HEK293 (cell line): Measurements from ENCODE around the gene KRTAP20-2.

ENCODE experiments used
- CTCF ChIA-PET: fragments of 350-600 bp; formaldehyde crosslinking; extraction: SDS; loops from one replicate; lab custom pipeline; 2021; ENCODE audit warnings: antibody characterized with exemption; lab: Yijun Ruan, JAX
- POLR2A ChIA-PET: fragments of 300-600 bp; formaldehyde crosslinking; extraction: SDS; loops from one replicate; lab custom pipeline; 2020; ENCODE audit warnings: antibody characterized with exemption, inconsistent platforms; lab: Yijun Ruan, JAX
- H3K27ac ChIP-seq: fragments of 200-500 bp; sonication (Bioruptor generic); 2 replicates; pipeline ENCODE4 v1.5.1; 2014; ENCODE audit warnings: low read depth, low read length, control low read depth, inconsistent platforms; ENCODE audit errors: extremely low read depth
- H3K36me3 ChIP-seq, 2 experiments: fragments of 200-500 bp in 1 of 2; sonication (Bioruptor generic) in 1 of 2; 1 replicate in 1 of 2; 2 replicates in 1 of 2; pipeline ENCODE4 v1.5.1; 2014 to 2017; ENCODE audit warnings: inconsistent platforms in 2 of 2, low read length in 2 of 2; ENCODE audit not compliant: control insufficient read depth in 2 of 2, insufficient read depth in 1 of 2
- H3K4me1 ChIP-seq: fragments of 200-500 bp; sonication (Bioruptor generic); 2 replicates; pipeline ENCODE4 v1.5.1; 2014; ENCODE audit warnings: mild to moderate bottlenecking, low read length, inconsistent platforms; ENCODE audit not compliant: control insufficient read depth, insufficient read depth
- H3K4me3 ChIP-seq: 2 replicates; pipeline ENCODE4 v1.5.1; 2011; ENCODE audit warnings: low read depth, mild to moderate bottlenecking, control low read depth, low read length, moderate library complexity
- H3K9me3 ChIP-seq: fragments of 200-500 bp; sonication (Bioruptor generic); 2 replicates; pipeline ENCODE4 v1.5.1; 2014; ENCODE audit warnings: low read depth, low read length, inconsistent platforms; ENCODE audit not compliant: control insufficient read depth, insufficient read depth
- KLF16 ChIP-seq: fragments of 450-650 bp; formaldehyde crosslinking; IDR thresholded peaks from 2 replicates; pipeline ENCODE4 v1.5.1; 2017; ENCODE audit warnings: missing biosample characterization, missing genetic modification characterization
- OVOL3 ChIP-seq: fragments of 450-650 bp; formaldehyde crosslinking; IDR thresholded peaks from 2 replicates; pipeline ENCODE4 v1.5.1; 2016; ENCODE audit warnings: missing biosample characterization, missing genetic modification characterization
- TSHZ1 ChIP-seq: fragments of 450-650 bp; formaldehyde crosslinking; IDR thresholded peaks from 2 replicates; pipeline ENCODE4 v1.5.1; 2016; ENCODE audit warnings: missing biosample characterization, missing genetic modification characterization, borderline replicate concordance
- YY2 ChIP-seq: fragments of 450-650 bp; formaldehyde crosslinking; IDR thresholded peaks from 2 replicates; pipeline ENCODE4 v1.5.1; 2016; ENCODE audit warnings: missing biosample characterization, missing genetic modification characterization
- ZBTB21 ChIP-seq: fragments of 450-650 bp; formaldehyde crosslinking; IDR thresholded peaks from 2 replicates; pipeline ENCODE4 v1.5.1; 2017; ENCODE audit warnings: missing biosample characterization, missing genetic modification characterization
- ZFP3 ChIP-seq: fragments of 450-650 bp; formaldehyde crosslinking; IDR thresholded peaks from 2 replicates; pipeline ENCODE4 v1.5.1; 2016; ENCODE audit warnings: low read depth, missing biosample characterization, missing genetic modification characterization
- ZFP69B ChIP-seq: fragments of 450-650 bp; formaldehyde crosslinking; IDR thresholded peaks from 2 replicates; pipeline ENCODE4 v1.5.1; 2016; ENCODE audit warnings: missing biosample characterization, missing genetic modification characterization
- ZNF19 ChIP-seq: fragments of 450-650 bp; formaldehyde crosslinking; IDR thresholded peaks from 2 replicates; pipeline ENCODE4; 2016; ENCODE audit warnings: missing biosample characterization, missing genetic modification characterization, low read depth
- ZNF223 ChIP-seq: fragments of 450-650 bp; formaldehyde crosslinking; IDR thresholded peaks from 2 replicates; pipeline ENCODE4 v1.5.1; 2016; ENCODE audit warnings: missing biosample characterization, missing genetic modification characterization
- ZNF830 ChIP-seq: fragments of 450-650 bp; IDR thresholded peaks from 2 replicates; pipeline ENCODE4 v1.5.0; 2018; ENCODE audit warnings: missing biosample characterization, missing genetic modification characterization, low read depth, mild to moderate bottlenecking, moderate library complexity

KRTAP20-2 gene

GRCh38 chr21:30680586-30680985 is 45.6 kb downstream of the KRTAP20-2 start:
- no peak for TF ChIP-seq ZNF223 (tag by site-specific recombination)
- no peak for TF ChIP-seq ZNF19 (tag by site-specific recombination)
- no peak for TF ChIP-seq KLF16 (tag by site-specific recombination)
- no peak for TF ChIP-seq ZBTB21 (tag by site-specific recombination)
- no peak for TF ChIP-seq TSHZ1
- no peak for TF ChIP-seq ZFP69B
- TF ChIP-seq, all 188 proteins: peak for 0
- ChIA-PET POLR2A (no interaction called here), CTCF (no interaction called here)
- no peaks in the 10 kb centered on the region for H3K4me1 ChIP-seq
- H3K27ac ChIP-seq = no peak overlapping the region
- no peak overlapping the region for H3K4me3 ChIP-seq
- H3K9me3 ChIP-seq = no peaks in the 10 kb centered on the region
- no peaks in the 10 kb centered on the region for H3K36me3 ChIP-seq

- TF ChIP-seq OVOL3 (tag by site-specific recombination) (no peak), ZFP3 (tag by site-specific recombination) (no peak), ZNF830 (no peak), YY2 (tag by site-specific recombination) (no peak)
- POLR2A ChIA-PET = no interaction called here
These were observed 49.5 kb downstream of the KRTAP20-2 start for GRCh38 chr21:30684506-30684905.

More at GRCh38 chr21:30684506-30684905, 49.5 kb downstream of the KRTAP20-2 start:
- CTCF ChIA-PET = no interaction called here
- no peak overlapping the region for H3K27ac ChIP-seq
- H3K36me3 ChIP-seq = no peaks in the 10 kb centered on the region
- no peaks in the 10 kb centered on the region for H3K4me1 ChIP-seq
- H3K4me3 ChIP-seq = no peak overlapping the region
- no peaks in the 10 kb centered on the region for H3K9me3 ChIP-seq
